ENCODE measurements around the gene SORL1.
"Not testable (repeated sequence)": the region's sequence is repeated elsewhere in the genome, so short reads cannot be mapped to it uniquely, and the experiment has no call there.

The SORL1 gene

DNA sequence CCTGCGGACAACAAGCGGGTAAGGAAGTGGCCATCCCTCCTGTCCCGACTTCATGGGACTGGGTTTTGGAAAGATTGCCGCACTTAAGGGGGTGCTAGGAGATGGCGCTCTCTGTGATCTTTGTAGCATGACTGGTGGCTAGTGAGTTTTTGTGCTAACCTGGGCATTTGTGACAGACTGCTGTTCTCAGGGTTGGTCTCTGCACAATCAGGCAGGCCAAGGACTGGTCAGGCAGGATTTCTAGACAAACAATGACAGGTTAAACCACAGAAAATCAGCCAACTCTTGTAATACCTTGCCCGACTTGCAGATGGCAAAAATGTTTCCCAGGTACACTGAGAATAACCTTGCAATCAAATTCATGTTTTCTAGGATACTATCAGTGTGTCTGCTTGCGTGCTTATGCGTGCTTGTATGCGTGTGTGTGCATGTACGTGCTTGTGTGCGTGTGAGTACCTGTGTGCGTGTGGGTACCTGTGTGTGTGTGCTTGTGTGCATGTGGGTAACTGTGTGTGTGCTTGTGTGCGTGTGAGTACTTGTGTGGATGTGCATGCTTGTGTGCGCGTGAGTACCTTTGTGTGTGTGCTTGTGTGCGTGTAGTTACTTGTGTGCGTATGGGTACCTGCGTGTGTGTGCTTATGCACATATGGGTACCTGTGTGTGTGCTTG, 26.2 kb downstream of the SORL1 start:
- no peak for DNase-seq

DNA sequence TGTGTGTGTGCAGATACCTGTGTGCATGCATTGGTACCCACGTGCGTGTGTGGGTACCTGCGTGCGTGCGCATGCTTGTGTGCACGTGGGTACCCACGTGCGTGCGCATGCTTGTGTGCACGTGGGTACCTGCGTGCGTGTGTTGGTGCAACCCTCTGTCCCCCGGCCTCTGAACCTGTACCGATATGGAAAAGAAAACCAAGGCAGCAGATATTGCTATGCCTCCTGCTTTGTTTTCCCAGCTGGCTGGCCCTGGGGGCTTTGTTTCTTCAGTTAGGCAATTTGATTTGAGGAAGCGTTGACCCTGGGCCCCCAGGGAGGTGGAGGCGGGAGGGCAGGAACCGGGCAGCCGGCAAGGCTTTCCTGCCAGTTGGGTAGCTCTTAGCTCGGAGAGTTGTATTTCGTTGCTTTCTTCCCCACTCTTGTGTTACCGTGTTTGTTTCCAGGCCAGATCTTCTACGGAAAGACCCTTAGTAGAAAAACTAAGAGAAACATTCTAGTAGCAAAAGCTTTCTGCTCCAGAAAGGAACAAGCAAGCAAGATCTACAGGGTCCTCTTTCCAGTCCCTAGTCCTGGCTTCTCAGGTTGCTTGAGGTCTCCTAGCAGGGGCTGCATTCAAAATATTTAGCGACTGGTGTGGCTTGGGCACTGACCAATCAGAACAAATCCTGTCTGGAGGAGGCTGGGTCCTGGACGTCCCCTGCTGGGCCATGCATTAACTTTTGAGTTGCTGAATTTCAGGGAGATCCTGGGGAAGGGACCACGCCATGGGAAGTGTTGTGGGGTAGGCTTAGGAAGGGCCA, 27.0 kb downstream of the SORL1 start:
- DNase-seq, result no peak

DNA sequence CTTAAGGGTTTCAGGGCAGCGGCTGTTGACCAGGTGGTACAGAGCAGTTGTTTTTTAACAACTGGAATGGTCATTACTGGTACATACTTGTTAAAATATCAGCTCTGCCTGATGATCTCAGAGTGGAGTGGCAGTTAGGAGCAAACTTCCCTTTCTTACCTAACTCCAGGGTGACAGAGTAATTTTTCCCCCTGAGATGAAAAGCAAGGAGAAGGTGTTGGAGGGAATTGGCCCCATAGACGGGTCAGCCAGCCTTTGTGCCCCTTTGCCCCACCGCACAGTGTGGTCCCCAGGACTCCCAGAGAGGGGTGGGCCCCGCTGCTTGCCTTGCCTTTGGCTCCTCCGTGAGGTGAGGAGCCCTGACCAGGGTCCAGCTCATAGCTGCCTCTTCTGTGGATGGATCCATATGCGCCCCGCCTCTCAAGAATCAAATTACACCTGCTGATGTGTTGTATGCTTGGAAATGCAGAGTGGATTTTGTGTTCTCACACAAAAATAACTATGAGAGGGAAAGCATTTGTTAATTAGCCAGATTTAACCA, 27.7 kb downstream of the SORL1 start:
- no peak for DNase-seq

GRCh38 chr11:121481484-121482230, 29.5 kb downstream of the SORL1 start:
- peak; percentile 19 for DNase-seq

GRCh38 chr11:121482231-121483129, 30.4 kb downstream of the SORL1 start:
- DNase-seq, result peak; percentile 34

DNA sequence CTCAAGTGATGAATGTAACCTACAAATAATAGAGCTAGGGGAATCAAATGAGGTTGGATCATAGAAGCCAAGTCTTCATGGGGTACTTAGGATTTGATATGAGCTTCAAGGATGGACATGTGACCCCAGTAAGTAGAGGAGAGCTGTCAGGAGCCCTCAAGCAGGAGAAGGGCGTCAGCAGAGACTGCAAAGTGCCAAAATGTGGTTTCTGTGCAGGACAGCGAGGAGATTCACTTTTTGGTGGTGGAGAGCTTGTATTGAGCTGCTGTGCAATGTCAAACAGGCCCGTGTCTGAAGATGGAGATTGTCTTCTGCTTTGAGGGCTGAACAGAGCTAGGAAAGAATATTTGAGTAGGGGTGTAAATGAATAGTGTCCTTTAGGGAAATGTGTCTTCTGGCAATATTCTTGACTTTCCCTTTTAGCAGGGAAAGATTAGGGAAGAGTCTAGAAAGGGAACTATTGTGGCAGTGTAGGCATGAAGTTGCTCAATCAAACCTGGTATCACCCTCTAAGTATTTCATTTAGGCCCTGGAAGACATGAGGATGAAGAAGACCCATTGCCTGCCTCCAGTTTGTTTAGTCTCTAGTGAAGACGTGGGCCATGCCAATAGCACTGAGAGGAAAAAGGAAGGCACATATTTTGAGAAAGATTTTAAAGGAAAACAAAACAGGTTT, 31.8 kb downstream of the SORL1 start:
- no peak for DNase-seq

DNA sequence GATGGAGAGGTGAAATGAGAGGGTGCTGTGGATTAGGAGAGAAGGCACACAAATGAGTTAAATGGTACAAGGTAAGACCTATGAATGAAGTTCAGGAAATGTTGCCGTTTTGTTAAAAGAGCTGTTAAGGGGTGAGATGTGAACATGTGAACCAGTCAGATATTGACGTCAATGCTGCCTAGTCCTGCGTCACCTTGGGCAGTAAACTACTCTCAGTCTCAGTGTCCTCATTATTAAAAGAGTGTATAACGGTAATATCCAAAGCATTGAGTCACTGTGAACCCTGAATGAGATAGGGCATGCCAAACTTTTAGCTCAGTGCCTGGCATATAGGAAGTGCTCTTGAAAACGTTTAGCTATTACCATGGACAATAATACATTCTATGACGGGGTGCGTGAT, 33.1 kb downstream of the SORL1 start:
- no peak for DNase-seq

GRCh38 chr11:121486054-121486453, 33.9 kb downstream of the SORL1 start:
- no peak for DNase-seq

GRCh38 chr11:121487191-121487590, 35.1 kb downstream of the SORL1 start:
- no peak for DNase-seq

GRCh38 chr11:121488170-121488569, 36.1 kb downstream of the SORL1 start:
- DNase-seq, result no peak

DNA sequence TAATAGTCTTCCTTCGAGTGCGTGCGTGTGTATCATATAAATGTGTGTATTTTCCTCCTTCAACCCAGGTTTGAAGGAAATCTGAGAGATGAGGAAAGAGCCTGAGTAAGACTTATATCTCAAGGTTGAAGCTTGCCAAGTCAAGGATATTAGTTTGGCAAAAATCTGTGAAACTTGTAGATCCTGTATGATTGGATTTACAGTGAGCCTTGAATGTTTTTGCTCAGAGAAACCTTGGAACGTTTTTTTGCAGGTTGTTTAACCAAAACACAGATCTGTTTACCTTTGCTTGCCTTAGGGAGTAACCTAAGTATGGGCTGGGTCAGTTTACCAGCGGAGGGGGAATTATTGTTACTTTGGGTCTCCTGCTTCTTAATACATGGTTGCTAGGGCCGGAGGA, 36.5 kb downstream of the SORL1 start:
- no peak for DNase-seq

- no peak for DNase-seq
Observed at GRCh38 chr11:121489823-121490222, 37.7 kb downstream of the SORL1 start.

DNA sequence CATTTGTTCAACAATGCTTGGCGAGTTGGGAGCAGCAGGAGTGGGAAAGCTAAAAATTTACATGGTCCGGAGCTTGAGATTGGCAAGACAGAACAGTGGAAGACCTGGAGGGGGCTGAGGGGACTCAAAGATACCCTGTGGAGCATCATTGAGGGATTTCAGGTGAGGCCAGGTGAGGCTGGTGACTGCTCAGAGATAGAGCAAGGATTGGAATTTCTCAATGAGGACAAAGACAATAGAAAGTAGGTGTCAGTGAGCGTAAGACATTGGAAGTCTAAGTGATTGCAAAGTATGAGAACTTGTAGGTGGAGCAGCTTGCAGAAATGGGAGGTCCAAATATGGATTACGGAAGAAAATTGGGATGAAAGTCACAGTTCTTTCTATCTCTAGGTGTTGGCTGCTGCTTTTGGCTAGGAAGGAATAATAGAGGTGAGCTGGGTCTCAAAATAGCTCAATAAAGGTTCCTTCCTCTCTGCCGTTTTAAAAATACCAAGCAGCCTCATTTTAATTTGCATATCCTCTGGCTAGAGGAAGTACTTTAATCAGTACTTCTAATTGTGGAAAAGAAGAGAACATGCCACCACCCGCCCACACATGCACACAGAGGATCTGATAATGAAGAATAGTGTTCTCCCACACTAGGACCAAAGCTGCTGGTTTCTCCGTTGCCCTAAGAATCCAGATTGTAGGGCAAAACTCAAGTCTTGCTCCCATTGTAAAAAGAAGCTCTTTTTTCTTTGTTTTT, 42.4 kb downstream of the SORL1 start:
- DNase-seq, result peak; percentile 48

GRCh38 chr11:121497176-121497998, 45.3 kb downstream of the SORL1 start:
- DNase-seq, result no peak

DNA sequence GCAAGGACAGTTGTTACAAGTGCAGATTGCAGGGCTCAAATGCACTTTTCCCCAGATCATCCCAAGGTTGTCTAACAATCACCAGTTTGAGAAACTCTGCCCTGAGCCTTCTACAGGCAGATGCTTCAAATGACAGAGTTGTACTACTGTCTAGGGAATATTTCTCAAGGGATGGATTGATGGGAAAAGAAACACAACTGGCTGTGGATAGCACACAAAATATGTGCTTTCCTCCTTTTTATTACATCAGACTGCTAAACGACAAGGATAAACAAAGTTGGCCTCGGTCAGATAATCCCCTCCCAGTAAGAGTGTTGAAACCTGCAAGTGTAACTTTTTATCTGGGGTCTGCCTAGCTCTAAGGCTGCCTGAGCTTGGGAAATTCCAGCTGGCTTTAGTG, 47.3 kb downstream of the SORL1 start:
- DNase-seq, result no peak

GRCh38 chr11:121500275-121500674, 48.2 kb downstream of the SORL1 start:
- DNase-seq, result no peak

GRCh38 chr11:121500717-121501116, 48.6 kb downstream of the SORL1 start:
- DNase-seq, result no peak

DNA sequence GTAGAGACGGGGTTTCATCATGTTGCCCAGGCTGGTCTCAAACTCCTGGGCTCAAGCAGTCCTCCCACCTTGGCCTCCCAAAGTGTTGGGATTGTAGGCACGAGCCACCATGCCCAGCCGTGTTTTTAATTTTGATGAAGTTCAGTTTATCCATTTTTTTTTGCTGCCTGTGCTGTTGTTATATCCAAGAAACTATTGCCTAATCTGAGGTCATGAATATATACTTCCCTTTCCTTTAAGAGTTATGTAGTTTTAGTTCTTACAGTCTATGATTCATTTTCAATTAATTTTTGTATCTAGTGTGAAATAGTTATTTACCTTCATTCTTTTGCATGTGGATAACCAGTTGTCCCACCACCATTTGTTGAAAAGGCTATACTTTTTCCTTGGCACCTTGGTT, 50.9 kb downstream of the SORL1 start:
- DNase-seq, result no peak

- not testable (repeated sequence) for DNase-seq
Observed at GRCh38 chr11:121506237-121506636, 54.1 kb downstream of the SORL1 start.

- no peak for DNase-seq
Observed at GRCh38 chr11:121508449-121508848, 56.3 kb downstream of the SORL1 start.

All from stimulated activated naive CD4-positive, alpha-beta T cell treated with Interleukin-2 at 50 U/mL for 16 hours (primary cell).